Measurements from ENCODE around the gene DR1.

- no peak for TF ChIP-seq CTCF (IDR thresholded peaks at IDR 0.05)
- no peak for TF ChIP-seq ZFX (IDR thresholded peaks at IDR 0.05; ENCODE audit: borderline replicate concordance)
These were observed 20.1 kb downstream of the DR1 start for GRCh38 chr1:93365813-93366212.

All from 22Rv1 (cell line).